GM18505 (cell line): Measurements from ENCODE around the gene GLCCI1.

Experiments
- ATAC-seq: cut with Tn5 transposase; IDR thresholded peaks from one replicate; pipeline ENCODE4 v1.9.1; 2021; ENCODE audit not compliant: unreplicated experiment
- POLR2A ChIP-seq: IDR thresholded peaks from 4 replicates; pipeline ENCODE4 v1.6.1; 2011; ENCODE audit warnings: borderline replicate concordance; ENCODE audit not compliant: insufficient read depth, insufficient read length; ENCODE audit errors: extremely low read depth

GLCCI1 gene

GRCh38 chr7:7967886-7968543, 581 bp upstream of the GLCCI1 start:
- TF ChIP-seq POLR2A, result peak; percentile 78
- no peak for ATAC-seq

- peak; percentile 15 for TF ChIP-seq POLR2A
- ATAC-seq, result peak; percentile 5
Observed at GRCh38 chr7:7969306-7970236, 975 bp downstream of the GLCCI1 start.

GRCh38 chr7:7970237-7970530, 1.6 kb downstream of the GLCCI1 start:
- no peak for ATAC-seq

GRCh38 chr7:7970531-7971307, 2.1 kb downstream of the GLCCI1 start:
- TF ChIP-seq POLR2A, result peak; percentile 16
- no peak for ATAC-seq

More at GRCh38 chr7:7970237-7970530, 1.6 kb downstream of the GLCCI1 start:
- TF ChIP-seq POLR2A, result no peak

GRCh38 chr7:7971308-7972040, 2.9 kb downstream of the GLCCI1 start:
- no peak for ATAC-seq
- peak; percentile 9 for TF ChIP-seq POLR2A

GRCh38 chr7:7972128-7972527, 3.5 kb downstream of the GLCCI1 start:
- TF ChIP-seq POLR2A, result no peak
- ATAC-seq, result no peak

- TF ChIP-seq POLR2A, result no peak
Observed at GRCh38 chr7:7972922-7973594, 4.5 kb downstream of the GLCCI1 start.

GRCh38 chr7:7976677-7977076, 8.1 kb downstream of the GLCCI1 start:
- TF ChIP-seq POLR2A, result no peak
- ATAC-seq, result no peak

More at GRCh38 chr7:7972922-7973594, 4.5 kb downstream of the GLCCI1 start:
- ATAC-seq, result no peak

- ATAC-seq, result no peak
- no peak for TF ChIP-seq POLR2A
Observed at GRCh38 chr7:7977774-7978173, 9.2 kb downstream of the GLCCI1 start.

GRCh38 chr7:7978860-7979259, 10.3 kb downstream of the GLCCI1 start:
- no peak for TF ChIP-seq POLR2A
- ATAC-seq, result no peak

- TF ChIP-seq POLR2A, result no peak
- no peak for ATAC-seq
Observed at GRCh38 chr7:7979558-7979957, 11.0 kb downstream of the GLCCI1 start.

- no peak for TF ChIP-seq POLR2A
- ATAC-seq, result no peak
Observed at GRCh38 chr7:7980134-7980533, 11.5 kb downstream of the GLCCI1 start.

- no peak for ATAC-seq
- TF ChIP-seq POLR2A, result no peak
Observed at GRCh38 chr7:7982904-7983303, 14.3 kb downstream of the GLCCI1 start.

GRCh38 chr7:7984424-7984823, 15.8 kb downstream of the GLCCI1 start:
- ATAC-seq, result no peak
- no peak for TF ChIP-seq POLR2A
